HEK293T (cell line): ENCODE results near the gene ATF3.
"Not testable (repeated sequence)": the region's sequence is repeated elsewhere in the genome, so short reads cannot be mapped to it uniquely, and the experiment has no call there.

Experiments used
- CTCF ChIA-PET: fragments of 350-600 bp; formaldehyde crosslinking; extraction: SDS; loops from one replicate; lab custom pipeline; 2021; ENCODE audit warnings: antibody characterized with exemption, inconsistent platforms; lab: Yijun Ruan, JAX
- POLR2A ChIA-PET: fragments of 350-600 bp; formaldehyde crosslinking; extraction: SDS; loops from one replicate; lab custom pipeline; 2020; ENCODE audit warnings: antibody characterized with exemption, inconsistent platforms; lab: Yijun Ruan, JAX
- DNase-seq: peaks from one replicate; pipeline ENCODE4 v3.0.0; 2012; ENCODE audit warnings: mixed read lengths; ENCODE audit errors: extremely low spot score
- ARNT ChIP-seq: fragments of 450-650 bp; IDR thresholded peaks from 2 replicates; pipeline ENCODE4 v1.6.1; 2017; ENCODE audit warnings: mild to moderate bottlenecking
- BHLHE40 ChIP-seq: fragments of 450-650 bp; IDR thresholded peaks from 2 replicates; pipeline ENCODE4 v1.6.1; 2016; ENCODE audit warnings: mild to moderate bottlenecking, moderate library complexity, borderline replicate concordance
- CTBP1 ChIP-seq: fragments of 450-650 bp; IDR thresholded peaks from 2 replicates; pipeline ENCODE4 v1.6.1; 2016; ENCODE audit warnings: borderline replicate concordance
- ELF4 ChIP-seq: fragments of 450-650 bp; IDR thresholded peaks from 2 replicates; pipeline ENCODE4 v1.6.1; 2017; ENCODE audit warnings: antibody characterized with exemption
- FOXA1 ChIP-seq: fragments of 450-650 bp; IDR thresholded peaks from 2 replicates; pipeline ENCODE4 v1.6.1; 2016; ENCODE audit warnings: mild to moderate bottlenecking
- FOXK2 ChIP-seq: fragments of 450-650 bp; IDR thresholded peaks from 2 replicates; pipeline ENCODE4 v1.6.1; 2016; ENCODE audit warnings: mild to moderate bottlenecking
- FOXM1 ChIP-seq: fragments of 450-650 bp; IDR thresholded peaks from 2 replicates; pipeline ENCODE4 v1.6.1; 2017; ENCODE audit warnings: mild to moderate bottlenecking, borderline replicate concordance
- HDGF ChIP-seq: fragments of 450-650 bp; IDR thresholded peaks from 2 replicates; pipeline ENCODE4 v1.6.1; 2017; ENCODE audit warnings: antibody characterized with exemption, borderline replicate concordance
- L3MBTL2 ChIP-seq: fragments of 450-650 bp; conservative IDR thresholded peaks from 2 replicates; pipeline ENCODE4 v1.6.1; 2016; ENCODE audit warnings: mild to moderate bottlenecking
- LEF1 ChIP-seq: fragments of 450-650 bp; IDR thresholded peaks from 2 replicates; pipeline ENCODE4 v1.6.1; 2017; ENCODE audit warnings: mild to moderate bottlenecking, borderline replicate concordance
- NFRKB ChIP-seq: fragments of 450-650 bp; IDR thresholded peaks from 2 replicates; pipeline ENCODE4 v1.6.1; 2016; ENCODE audit warnings: mild to moderate bottlenecking, moderate library complexity
- SP1 ChIP-seq: fragments of 450-650 bp; IDR thresholded peaks from 2 replicates; pipeline ENCODE4 v1.6.1; 2017
- SUZ12 ChIP-seq: fragments of 450-650 bp; IDR thresholded peaks from 2 replicates; pipeline ENCODE4 v1.6.1; 2016; ENCODE audit warnings: mild to moderate bottlenecking
- TARDBP ChIP-seq: fragments of 450-650 bp; IDR thresholded peaks from 2 replicates; pipeline ENCODE4 v1.6.1; 2016
- ZNF384 ChIP-seq: fragments of 450-650 bp; IDR thresholded peaks from 2 replicates; pipeline ENCODE4 v1.6.1; 2016
- TF ChIP-seq, protein P1 (sequence below): fragments of 450-650 bp; IDR thresholded peaks from 2 replicates; pipeline ENCODE4 v1.6.1; 2016

The ATF3 gene

DNA sequence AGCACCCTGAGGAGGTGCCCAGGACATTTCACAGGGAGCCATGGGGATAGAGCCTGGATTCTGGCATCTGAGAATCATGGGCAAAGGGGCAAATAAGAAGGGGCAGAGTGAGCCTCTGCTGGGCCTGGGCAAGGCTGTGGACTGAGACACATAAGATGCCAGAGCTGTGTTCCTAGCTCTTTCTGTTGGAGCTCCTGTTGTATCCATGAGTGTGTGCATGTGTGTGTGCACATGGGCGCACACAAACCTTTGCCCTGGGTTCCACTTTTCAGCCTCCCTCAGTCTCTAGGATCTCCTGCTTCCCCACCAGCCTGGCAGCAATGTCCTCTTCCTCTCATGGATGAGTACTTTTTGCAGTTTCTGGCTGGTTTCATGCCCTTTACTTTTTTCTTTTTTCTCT is 44.0 kb downstream of the ATF3 start:
- TF ChIP-seq ARNT (no peak), ELF4 (no peak), FOXK2 (no peak), LEF1 (no peak), CTBP1 (no peak), FOXM1 (no peak), NFRKB (no peak), SUZ12 (no peak), TARDBP (no peak), BHLHE40 (no peak), L3MBTL2 (no peak), HDGF (no peak), SP1 (no peak), FOXA1 (no peak), ZNF384 (no peak)
- TF ChIP-seq, protein P1, sequence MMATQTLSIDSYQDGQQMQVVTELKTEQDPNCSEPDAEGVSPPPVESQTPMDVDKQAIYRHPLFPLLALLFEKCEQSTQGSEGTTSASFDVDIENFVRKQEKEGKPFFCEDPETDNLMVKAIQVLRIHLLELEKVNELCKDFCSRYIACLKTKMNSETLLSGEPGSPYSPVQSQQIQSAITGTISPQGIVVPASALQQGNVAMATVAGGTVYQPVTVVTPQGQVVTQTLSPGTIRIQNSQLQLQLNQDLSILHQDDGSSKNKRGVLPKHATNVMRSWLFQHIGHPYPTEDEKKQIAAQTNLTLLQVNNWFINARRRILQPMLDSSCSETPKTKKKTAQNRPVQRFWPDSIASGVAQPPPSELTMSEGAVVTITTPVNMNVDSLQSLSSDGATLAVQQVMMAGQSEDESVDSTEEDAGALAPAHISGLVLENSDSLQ = no peak
- ChIA-PET CTCF (no interaction called here), POLR2A (interaction anchor here (1.2 kb wide), 1 partner anchor 140 kb away, joined by 3 read pairs; the partner anchor contains the start of genes NSL1 and TATDN3)
- no peak for DNase-seq

DNA sequence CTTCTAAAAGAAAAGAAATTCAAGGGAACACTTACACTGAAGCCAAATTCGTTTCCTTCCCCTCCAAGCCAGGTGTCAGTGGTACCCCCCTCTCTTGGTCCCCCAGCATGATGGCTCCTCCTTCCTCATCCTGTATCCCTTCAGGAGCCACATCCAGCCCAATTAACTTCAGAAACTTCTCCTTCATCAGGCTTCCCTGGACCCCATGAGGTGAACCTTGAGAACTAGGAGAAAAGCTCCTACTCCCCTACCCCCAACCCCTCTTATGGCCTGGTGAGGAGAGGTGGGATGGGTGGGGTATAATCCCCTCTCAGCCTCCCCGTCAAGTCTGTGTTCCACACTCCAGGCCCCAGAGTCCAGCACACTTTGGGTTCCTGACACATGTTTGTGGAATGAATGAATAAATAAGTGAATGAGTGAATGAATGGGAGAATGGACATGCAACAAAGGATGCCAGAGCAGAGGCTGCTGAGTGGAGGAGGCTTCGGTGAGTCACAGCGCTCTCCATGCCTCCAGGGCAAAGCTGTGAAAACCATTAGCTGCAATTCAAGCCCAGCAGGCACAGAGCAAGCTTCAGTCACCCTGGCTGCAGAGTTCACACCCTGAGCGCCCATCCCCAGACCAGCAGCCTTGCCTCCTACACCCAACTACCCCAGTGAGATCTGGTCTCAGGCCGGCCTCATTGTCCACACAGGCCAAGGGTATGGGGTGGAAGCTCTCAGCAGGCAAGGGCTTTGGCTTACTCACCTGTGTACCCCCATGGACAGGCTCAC is 47.3 kb downstream of the ATF3 start:
- POLR2A ChIA-PET = no interaction called here
- no peak for DNase-seq
- TF ChIP-seq TARDBP (no peak), ZNF384 (no peak), NFRKB (no peak), BHLHE40 (no peak)
- TF ChIP-seq, protein P1 = no peak
- CTCF ChIA-PET = interaction anchor here (0.8 to 1.5 kb wide), 2 partner anchors 9 to 29 kb away, joined by 3 to 7 read pairs; no protein-coding TSS in a partner anchor

DNA sequence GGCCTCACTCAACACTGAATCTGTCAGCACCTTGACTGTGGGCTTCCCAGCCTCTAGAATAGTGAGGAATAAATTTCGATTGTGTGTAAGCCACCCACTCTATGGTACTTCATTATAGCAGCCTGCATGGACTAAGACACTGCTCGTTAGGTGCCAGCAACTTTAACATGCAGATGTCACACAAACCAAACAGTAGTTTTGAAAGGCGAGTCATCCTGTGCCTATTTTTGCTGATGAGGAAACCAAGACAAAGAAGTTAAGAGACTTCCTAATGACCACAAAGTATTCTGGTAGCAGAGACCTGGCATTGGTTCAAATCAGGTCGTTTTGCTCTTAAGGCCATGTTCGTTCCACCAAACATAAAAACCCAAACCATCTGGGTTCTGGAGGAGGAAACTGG is 48.2 kb downstream of the ATF3 start:
- DNase-seq = no peak
- CTCF ChIA-PET = interaction anchor here (0.8 to 1.5 kb wide), 2 partner anchors 8 to 30 kb away, joined by 3 to 7 read pairs; no protein-coding TSS in a partner anchor
- TF ChIP-seq HDGF (no peak), L3MBTL2 (no peak), LEF1 (no peak), ZNF384 (no peak), SP1 (no peak), CTBP1 (no peak), TARDBP (no peak), ARNT (no peak), NFRKB (no peak), FOXK2 (no peak), FOXM1 (no peak)
- TF ChIP-seq, protein P1 = no peak
- POLR2A ChIA-PET = no interaction called here

GRCh38 chr1:212658250-212658649 is 49.7 kb downstream of the ATF3 start:
- DNase-seq, POLR2A ChIA-PET, CTCF ChIA-PET: not testable (repeated sequence)

DNA sequence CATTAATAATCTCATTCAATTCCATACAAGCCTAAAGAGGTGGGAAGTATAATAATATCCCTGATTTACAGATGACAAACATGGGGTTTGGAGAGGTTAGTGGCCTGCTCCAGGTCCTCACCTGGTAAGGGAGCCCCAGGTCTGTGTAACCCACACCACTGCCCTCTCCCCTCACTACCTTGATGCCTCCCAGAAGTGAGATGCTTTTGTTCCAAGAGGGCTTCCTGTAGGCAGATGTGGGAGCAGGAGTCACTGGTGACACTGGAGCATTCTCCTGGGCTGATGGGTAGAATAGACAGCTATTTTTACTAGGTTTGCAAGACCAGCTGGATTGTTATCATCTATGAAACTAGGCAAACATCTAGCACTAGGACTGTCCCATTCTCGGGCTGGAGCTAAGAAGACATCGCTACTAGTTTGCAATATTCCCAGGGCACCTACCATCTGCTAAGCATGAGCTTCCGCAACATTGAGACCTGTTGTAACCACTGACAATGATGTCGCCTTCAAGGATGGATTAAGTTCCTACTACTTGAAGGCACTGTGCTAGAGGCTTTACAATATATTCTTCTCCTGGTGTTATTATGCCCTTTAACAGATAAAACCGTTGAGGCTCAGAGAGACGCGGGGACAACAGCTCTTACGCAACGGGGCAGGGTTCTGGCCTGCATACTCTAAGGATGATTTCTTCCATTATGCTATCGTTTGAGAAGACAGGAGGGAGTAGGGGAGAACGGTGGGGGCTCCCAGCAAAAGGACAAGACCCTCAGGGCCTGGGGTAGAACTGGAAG is 56.0 kb downstream of the ATF3 start:
- no peak for DNase-seq
- TF ChIP-seq ELF4 (no peak), FOXK2 (no peak), CTBP1 (no peak)
- CTCF ChIA-PET = interaction anchor here (0.5 to 1.8 kb wide), 28 partner anchors 8 to 331 kb away, joined by 3 to 17 read pairs (median 4); partner anchors contain the start of gene VASH2
- POLR2A ChIA-PET = interaction anchor here (1.5 kb wide), 1 partner anchor 56 kb away, joined by 4 read pairs; the partner anchor contains the start of gene ATF3
